HG03457 (cell line): ENCODE results near the gene IFT172.
"Not testable (repeated sequence)": the region's sequence is repeated elsewhere in the genome, so short reads cannot be mapped to it uniquely, and the experiment has no call there.

Experiments used
- ATAC-seq: cut with Tn5 transposase; IDR thresholded peaks from one replicate; pipeline ENCODE4 v1.9.1; 2021; ENCODE audit warnings: moderate number of reproducible peaks; ENCODE audit not compliant: unreplicated experiment

IFT172 gene, protein sequence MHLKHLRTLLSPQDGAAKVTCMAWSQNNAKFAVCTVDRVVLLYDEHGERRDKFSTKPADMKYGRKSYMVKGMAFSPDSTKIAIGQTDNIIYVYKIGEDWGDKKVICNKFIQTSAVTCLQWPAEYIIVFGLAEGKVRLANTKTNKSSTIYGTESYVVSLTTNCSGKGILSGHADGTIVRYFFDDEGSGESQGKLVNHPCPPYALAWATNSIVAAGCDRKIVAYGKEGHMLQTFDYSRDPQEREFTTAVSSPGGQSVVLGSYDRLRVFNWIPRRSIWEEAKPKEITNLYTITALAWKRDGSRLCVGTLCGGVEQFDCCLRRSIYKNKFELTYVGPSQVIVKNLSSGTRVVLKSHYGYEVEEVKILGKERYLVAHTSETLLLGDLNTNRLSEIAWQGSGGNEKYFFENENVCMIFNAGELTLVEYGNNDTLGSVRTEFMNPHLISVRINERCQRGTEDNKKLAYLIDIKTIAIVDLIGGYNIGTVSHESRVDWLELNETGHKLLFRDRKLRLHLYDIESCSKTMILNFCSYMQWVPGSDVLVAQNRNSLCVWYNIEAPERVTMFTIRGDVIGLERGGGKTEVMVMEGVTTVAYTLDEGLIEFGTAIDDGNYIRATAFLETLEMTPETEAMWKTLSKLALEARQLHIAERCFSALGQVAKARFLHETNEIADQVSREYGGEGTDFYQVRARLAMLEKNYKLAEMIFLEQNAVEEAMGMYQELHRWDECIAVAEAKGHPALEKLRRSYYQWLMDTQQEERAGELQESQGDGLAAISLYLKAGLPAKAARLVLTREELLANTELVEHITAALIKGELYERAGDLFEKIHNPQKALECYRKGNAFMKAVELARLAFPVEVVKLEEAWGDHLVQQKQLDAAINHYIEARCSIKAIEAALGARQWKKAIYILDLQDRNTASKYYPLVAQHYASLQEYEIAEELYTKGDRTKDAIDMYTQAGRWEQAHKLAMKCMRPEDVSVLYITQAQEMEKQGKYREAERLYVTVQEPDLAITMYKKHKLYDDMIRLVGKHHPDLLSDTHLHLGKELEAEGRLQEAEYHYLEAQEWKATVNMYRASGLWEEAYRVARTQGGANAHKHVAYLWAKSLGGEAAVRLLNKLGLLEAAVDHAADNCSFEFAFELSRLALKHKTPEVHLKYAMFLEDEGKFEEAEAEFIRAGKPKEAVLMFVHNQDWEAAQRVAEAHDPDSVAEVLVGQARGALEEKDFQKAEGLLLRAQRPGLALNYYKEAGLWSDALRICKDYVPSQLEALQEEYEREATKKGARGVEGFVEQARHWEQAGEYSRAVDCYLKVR (N-terminal part only)

DNA sequence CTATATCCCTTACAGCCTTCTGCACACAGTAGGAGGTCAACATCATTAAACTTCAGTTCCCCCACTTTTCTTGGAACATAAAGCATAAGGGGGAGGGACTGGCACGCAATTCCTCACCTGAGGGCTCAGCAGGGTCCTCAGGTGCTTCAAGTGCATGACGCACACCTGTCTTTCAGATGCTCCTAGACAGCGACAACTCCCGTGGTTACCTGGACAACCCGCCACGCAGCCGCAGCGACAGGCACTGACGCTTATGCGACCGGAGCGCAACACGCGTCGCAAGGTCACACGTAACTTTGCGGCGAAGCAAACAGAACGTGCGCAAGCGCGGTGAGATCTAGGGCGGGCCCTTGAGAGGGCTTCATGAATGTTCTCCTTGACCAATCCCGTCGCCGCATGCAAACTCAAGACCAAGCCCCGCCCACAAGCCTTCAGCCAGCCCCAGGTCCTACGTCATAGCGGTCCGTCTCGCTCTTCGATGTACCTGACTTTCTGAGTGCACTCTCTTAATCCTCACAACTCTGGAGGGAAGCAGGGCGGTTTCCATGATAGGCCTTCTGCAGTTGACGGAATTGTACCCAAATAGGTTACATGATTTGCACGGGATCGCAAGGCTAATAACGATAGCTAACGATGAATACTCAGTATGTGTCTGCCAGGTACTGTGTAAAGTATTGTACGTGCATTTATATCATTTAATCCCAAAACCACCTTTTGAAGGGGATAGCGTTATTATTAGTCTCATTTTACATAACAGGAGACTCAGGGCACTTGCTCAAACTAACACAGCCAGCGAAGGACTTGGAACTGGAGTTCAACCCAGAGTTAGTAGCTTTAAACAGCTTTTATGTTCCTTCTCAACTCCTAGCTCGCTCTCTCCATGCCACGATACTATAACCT lies at the start of gene IFT172:
IFT172 (minus strand) TSS at position 246 of the 900 bp plus-strand sequence; CDS start at position 156, 90 bp downstream.
- peak; percentile 83 for ATAC-seq

DNA sequence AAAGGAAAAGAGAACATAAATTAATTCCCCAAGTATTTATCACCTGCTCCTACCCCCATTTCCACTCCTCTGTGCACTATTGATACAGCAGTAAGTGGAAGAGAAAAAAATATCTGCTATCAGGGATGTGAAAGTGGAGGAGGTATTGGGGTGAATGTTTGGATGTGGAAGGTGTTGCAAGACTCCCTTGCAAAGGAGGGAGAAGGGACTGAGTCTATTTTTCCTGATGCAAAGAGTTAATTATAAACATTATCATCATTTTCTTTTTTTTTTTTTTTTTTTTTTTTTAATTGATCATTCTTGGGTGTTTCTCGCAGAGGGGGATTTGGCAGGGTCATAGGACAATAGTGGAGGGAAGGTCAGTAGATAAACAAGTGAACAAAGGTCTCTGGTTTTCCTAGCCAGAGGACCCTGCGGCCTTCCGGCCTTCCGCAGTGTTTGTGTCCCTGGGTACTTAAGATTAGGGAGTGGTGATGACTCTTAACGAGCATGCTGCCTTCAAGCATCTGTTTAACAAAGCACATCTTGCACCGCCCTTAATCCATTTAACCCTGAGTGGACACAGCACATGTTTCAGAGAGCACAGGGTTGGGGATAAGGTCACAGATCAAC lies 49.4 kb upstream of the IFT172 start:
- ATAC-seq = not testable (repeated sequence)

DNA sequence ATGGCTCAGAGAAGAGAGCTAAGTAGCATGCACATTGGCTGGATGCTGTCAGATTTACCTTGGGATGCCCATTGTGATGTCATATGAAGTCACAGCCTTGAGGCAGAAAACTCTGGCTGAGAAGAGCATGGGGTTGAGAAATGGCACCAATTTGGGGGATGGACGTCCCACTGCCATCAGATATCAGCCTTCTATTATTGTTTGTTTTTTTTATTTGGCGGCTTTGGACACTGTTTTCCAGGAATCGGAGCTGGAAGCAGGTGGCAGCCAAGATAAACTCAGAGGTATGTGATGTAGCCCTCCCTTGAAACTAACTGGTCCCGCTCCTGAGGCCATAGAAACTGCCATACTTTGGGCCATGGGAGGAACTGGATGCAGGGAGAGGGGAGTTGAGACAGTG lies 47.7 kb upstream of the IFT172 start:
- no peak for ATAC-seq

DNA sequence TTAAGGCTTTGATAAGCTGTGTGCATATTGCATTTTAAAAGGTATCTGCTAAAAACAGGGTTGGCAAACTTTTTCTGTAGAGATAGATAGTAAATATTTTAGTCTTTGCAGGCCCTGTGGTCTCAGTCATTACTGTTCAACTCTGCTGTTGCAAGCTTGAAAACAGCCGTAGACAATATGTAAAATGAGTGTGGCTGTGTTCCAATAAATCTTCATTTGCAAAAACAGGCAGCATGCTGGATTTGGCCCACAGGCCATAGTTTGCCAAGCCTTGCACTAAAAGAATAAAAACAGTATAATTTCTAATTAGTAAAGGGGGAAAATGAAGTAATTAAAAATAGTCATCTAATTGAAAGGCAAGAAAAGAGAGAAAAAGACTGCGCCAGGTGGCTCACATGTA lies 42.4 kb upstream of the IFT172 start:
- ATAC-seq = no peak

DNA sequence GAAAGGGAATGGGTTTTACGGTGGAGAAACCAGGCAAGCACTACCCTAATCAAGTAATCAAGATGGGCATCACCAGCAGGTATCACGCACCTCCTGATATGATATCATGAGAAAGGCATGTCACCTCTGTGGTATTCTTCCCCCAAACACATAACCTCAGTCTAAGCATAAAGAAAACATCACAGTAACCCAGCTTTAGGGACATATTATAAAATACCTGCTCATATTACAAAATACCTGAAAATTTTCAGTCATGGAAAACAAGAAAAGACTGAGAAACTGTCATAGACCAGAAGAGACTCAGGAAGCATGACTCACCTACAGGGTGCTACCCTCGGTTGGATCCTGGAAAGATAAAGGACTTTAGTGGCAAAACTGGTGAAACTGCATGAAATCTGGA lies 37.6 kb upstream of the IFT172 start:
- ATAC-seq = no peak

DNA sequence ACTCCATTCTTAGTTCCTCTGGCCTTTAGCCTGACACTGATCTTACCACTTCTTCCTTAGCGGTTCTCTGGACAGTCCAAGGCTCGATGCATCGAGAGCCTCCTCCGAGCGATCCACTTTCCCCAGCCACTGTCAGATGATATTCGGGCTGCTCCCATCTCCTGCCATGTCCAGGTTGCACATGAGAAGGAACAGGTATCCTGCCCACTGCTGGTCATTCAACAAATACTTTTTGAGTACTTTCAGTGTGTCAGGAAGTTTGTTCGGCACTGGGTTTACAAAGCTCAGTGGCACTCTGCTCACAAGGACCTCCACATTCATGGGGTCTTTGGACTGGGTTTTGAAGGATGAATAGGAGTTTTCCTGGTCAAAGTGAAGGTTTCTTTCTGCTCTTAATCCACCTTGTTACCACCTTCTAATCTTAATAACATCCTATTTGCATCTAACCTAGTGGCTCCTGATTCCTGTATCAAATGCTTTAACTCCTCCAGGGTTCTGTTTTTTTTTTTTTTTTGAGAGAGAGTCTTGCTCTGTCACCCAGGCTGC lies 32.9 kb upstream of the IFT172 start:
- no peak for ATAC-seq

DNA sequence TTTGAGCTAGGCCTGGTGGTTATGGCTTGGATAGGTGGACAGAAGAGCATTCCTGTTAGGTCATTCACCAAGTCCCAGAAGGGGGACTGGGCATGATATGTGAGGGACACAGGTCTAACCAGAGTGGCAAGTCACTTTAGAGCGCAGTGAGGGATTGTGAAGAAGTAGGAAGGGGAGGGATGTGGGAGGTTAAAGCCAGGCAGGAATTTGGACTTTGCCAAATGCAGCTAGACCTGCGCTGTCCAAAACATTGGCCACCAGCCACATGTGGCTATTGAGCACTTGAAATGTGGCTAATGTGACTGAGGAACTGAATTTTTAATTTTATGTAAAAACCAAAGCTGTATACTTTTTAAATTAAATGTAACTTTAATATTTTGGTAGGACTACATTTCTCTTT lies 30.8 kb upstream of the IFT172 start:
- ATAC-seq = no peak

DNA sequence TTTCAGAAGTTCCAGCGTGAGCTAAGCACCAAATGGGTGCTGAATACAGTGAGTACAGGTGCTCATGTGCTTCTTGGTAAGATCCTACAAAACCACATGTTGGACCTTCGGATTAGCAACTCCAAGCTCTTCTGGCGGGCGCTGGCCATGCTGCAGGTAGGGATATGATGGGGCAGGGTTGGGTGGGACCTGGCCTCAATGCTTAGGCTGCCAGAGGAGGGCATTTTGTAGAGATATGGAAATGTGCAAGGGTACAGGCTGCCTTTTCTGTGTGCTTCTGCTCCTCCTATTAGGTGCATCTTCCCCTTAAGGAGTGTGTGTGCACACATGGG lies 29.2 kb upstream of the IFT172 start:
- ATAC-seq = no peak

DNA sequence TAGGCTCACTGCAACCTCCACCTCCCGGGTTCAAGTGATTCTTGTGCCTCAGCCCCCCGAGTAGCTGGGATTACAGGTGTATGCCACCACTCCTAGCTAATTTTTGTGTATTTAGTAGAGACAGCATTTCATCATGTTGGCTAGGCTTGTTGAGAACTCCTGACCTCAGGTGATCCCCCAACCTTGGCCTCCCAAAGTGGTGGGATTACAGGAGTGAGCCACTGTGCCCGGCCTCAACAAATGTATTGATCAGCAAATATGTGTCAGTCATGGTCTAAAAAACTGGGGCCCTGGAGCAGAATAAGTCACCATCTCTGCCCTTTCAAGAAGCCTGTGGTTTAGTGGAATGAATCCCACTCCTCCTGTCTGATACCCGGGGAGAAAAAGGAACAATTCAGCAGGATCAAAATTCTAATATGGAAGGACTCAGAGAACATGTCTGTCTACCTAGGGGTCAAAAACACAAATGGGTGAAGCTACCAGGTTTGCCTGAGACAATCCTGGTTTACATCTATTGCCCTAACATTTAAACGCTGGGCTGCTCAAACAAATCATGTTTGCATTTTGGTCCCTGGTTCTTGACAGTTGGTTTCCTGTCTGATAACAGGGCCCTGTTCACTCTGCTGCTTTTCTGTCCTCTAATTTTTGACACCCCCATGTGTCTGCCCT lies 28.7 kb upstream of the IFT172 start:
- ATAC-seq = no peak

DNA sequence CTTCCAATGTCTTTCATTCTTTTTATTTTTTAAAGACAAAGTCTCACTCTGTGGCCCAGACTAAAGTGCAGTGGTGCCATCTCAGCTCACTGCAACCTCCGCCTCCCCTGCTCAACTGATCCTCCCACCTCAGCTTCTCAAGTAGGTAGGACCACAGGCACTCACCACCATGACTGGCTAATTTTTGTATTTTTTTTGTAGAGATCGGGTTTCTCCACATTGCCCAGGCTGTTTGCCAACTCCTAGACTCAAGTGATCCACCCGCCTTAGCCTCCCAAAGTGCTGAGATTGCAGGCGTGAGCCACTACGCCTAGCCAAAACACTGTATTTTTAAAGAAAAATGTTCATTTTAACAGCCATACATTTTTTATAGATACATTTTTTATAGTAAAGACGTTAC lies 19.8 kb upstream of the IFT172 start:
- ATAC-seq = no peak

DNA sequence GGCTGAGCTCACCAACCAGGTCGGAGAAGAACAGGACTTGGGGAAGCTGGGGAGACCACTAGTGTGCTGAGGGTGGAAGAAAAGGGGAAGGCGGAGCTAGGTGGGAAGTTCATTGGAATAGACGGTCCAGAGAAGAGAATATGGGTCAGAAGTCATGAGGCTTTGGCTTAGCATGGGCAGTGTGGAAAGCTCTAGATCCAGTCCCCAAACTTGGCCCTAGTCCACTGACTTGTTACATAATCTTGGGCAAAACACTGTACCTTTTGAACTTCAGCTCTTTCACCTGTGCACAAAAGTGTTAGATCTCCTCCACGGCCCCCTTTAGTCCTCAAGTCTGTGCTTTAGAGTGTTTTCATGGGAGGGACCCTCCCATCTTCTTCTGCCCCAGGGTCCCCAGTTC lies 17.8 kb upstream of the IFT172 start:
- ATAC-seq = no peak

DNA sequence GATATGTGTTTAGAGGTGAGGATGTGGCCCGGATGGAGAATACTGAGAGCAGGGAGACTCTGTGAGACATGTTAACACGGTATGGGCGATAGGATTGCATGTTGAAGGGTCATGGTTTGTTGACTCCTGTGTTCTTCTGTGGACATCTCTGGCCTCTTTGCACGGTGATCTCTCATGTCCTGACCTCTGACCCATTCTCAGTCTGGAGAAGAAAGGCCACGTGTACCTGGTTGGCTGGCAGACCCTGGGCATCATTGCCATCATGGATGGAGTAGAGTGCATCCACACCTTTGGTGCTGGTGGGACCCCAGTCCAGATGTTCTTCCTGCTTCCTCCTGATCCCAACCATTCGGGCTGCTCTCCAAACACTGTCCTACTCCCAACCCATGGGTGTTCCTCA lies 17.0 kb upstream of the IFT172 start:
- no peak for ATAC-seq

DNA sequence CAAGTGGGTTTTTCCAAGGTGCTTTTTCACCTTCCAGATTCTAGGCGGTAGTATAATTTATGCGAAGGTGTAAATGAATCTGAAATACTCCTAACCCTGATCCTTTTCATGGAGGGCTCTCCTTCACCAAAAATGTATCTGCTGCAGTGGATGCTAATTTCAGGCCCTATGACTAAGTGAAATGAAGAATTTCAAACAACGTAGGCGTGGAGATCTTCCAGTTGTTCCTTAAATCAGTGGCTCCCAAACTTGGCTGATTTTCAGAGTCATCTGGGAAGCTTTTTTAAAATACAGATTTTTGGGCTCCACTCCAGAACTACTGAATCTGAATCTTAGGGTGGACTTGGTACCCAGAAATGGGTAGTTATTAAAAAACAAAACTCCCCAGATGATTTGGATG lies 12.6 kb upstream of the IFT172 start:
- ATAC-seq = no peak

DNA sequence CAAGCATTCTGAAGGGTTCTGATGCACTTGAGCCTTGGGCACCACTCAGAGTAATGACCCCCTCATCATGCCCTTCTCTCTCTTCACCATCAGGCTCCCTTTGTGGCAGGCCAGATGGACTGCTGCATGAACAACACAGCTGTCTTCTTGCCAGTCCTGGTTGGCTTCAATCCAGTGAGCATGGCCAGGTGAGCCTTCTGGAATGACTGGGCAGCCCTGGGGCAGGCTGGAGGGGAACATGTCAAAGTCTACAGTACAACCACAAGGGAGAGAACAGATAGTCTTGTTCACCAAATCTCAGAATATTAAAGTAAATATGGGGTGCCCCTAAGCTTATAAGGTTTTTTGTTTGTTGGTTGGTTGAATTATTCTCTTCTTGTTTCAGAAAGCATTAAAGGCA lies 11.5 kb upstream of the IFT172 start:
- no peak for ATAC-seq

DNA sequence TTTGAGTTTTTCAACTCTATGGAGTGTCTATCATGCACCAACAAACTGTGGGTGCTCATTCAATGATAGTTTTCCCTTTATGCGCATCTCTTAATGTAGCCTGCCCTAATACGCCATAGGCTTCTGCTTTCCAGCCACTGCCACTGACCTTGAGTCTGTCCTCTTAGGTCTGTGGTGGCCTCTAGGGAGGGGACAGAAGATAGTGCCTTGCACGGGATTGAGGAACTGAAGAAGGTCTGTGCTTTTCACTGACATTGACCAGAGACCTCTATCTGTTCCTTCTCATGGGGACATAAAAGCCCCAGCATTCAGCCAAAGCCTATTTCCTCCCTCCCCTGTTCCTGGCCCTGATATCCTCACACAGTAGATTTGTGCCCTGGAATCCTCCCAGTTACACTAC lies 9.4 kb upstream of the IFT172 start:
- ATAC-seq = no peak

DNA sequence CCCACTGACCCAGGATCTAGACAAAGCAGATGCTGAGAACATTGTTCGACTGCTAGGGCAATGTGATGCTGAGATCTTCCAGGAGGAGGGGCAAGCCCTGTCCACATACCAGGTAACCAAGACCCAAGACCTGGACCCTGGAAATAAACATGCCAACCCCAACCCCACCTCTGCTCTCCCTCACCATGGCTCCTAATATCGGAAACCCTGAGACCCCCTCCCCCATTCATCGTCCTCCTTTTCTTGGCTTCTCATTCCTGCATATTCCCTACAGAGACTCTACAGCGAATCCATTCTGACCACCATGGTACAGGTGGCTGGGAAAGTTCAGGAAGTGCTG lies 7.7 kb upstream of the IFT172 start:
- ATAC-seq = no peak

DNA sequence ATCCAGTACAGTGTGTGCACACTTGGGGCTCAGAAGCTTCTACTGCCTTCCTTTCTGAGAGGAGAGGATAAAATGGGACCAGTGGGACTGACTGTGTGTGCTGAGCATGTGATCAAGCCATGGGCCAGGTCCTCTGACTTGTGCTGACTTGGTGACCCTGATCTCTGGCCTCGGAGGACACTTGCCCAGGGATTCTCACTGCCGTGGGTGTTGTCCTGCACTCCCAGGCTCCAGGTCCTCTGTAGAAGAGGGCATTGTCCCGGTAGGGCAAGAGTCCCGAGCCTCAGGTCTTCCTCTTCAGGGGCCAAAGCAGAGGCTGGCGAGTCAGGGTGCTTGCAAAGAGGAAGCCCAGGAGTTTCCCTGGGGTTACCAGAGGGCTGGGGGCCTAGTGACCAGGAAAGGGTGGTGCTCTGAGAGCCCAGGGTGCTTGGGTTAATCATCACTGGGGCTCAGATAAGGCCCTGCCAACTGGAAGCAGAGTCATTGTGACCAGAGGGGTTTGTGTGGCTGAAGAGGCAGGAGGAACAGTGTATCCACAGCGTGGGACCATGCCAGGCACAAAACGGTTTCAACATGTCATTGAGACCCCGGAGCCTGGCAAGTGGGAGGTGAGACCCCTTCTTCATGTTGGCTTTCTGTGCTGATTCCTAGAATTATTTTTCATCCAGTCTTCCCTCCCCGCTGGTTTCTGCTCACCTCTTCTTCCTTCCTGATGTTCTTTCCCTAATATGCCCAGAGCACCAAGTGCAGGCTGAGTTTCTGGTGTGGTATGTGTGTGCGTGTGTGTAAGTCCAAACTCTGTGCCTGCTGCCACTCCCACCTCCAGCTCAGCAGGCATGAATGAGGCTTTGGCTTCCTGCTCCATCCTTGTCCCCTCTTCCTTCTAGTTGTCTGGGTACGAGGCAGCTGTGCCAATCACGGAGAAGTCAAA lies 7.1 kb upstream of the IFT172 start, which contains the start of gene GCKR:
GCKR (plus strand) TSS at position 483 of the 931 bp plus-strand sequence; CDS start at position 549, 66 bp downstream.
- ATAC-seq = no peak

DNA sequence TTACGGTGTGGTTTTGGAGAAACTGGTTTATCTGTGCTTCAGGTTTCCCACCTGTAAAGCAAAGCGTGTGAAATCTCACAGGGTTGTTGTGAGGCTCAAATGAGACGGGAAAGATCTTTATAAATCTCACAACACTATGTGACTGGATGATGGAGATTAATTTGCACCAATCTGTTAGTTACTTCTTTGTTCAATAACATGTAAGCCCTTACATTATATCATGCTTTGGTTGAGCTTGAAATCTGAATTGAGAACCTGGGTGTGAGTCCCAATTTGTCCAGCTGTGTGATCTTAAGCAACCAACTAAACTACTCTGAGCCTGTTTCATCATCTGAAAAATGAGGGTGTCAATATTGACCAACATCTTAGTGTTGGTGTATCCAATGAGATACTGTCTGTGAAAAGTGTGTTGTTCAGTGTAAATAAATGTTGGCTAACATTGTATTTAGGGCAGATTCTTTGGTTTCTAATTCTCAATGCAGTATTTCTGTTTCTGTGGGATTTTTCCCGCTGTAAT lies 6.4 kb upstream of the IFT172 start:
- no peak for ATAC-seq
